A549 (cell line): Measurements from ENCODE around the gene SPRED3. TPM values are rescaled to one million over a fixed set of nuclear protein-coding genes. Genes with fewer than 3 reads are reported as not detected.

ENCODE experiments used
- ATAC-seq, 2 experiments: fragments of 200-7000 bp in 1 of 2; fragments of >200 bp in 1 of 2; cut with Nextera tagmentation in 1 of 2; cut with Tn5 transposase in 1 of 2; 3 replicates each; pipeline versions ENCODE4 v1.8.0 to v1.9.1; 2018 to 2020; ENCODE audit warnings: mild to moderate bottlenecking in 1 of 2, moderate library complexity in 1 of 2
- CTCF ChIA-PET: fragments of 300-600 bp; sonication (Branson Sonifier 250); formaldehyde crosslinking; extraction: SDS; loops from one replicate; lab custom pipeline; 2021; ENCODE audit warnings: antibody characterized with exemption, inconsistent platforms; lab: Yijun Ruan, JAX
- POLR2A ChIA-PET: fragments of 350-600 bp; formaldehyde crosslinking; extraction: SDS; loops from one replicate; lab custom pipeline; 2021; ENCODE audit warnings: antibody characterized with exemption, inconsistent platforms; lab: Yijun Ruan, JAX
- DNase-seq, 2 experiments: peaks; one replicate each; pipeline versions ENCODE4 v3.0.0 to v3.0.0-alpha.2; 2011 to 2016; ENCODE audit warnings: low read depth in 1 of 2, low spot score in 1 of 2
- FAIRE-seq: peaks from 2 replicates; lab custom pipeline; 2011; peaks lifted over from hg19 to GRCh38; lab: Jason Lieb, UNC
- H3K27ac ChIP-seq, 2 experiments: fragments of >200 bp; sonication (Bioruptor Twin); formaldehyde crosslinking; 3 replicates each; pipeline ENCODE4 v1.5.1; 2016 to 2017
- H3K4me1 ChIP-seq: fragments of >200 bp; sonication (Bioruptor Twin); formaldehyde crosslinking; 3 replicates; pipeline ENCODE4 v1.6.1; 2016
- H3K4me2 ChIP-seq: fragments of >200 bp; sonication (Bioruptor Twin); formaldehyde crosslinking; 3 replicates; pipeline ENCODE4 v1.6.1; 2016
- H3K4me3 ChIP-seq: fragments of >200 bp; sonication (Bioruptor Twin); formaldehyde crosslinking; 3 replicates; pipeline ENCODE4 v1.5.1; 2016
- H3K9me3 ChIP-seq: fragments of >200 bp; sonication (Bioruptor Twin); formaldehyde crosslinking; 3 replicates; pipeline ENCODE4 v1.6.1; 2016
- ATOH8 ChIP-seq: fragments of 250-450 bp; sonication (Bioruptor Pico); IDR thresholded peaks from 2 replicates; pipeline ENCODE4 v1.5.0; 2020; ENCODE audit warnings: low read depth, mild to moderate bottlenecking, moderate library complexity
- BCL3 ChIP-seq: fragments of >200 bp; sonication (Bioruptor Twin); formaldehyde crosslinking; IDR thresholded peaks from 3 replicates; pipeline ENCODE4 v1.6.1; 2016
- BHLHE40 ChIP-seq: IDR thresholded peaks from 2 replicates; pipeline ENCODE4 v1.6.1; 2012; ENCODE audit warnings: low read depth, low read length, inconsistent platforms
- CBX2 ChIP-seq: fragments of 200-600 bp; sonication (generic); IDR thresholded peaks from 2 replicates; pipeline ENCODE4 v1.6.1; 2016; ENCODE audit warnings: low read depth, mild to moderate bottlenecking, borderline replicate concordance
- CHD2 ChIP-seq: fragments of 150-350 bp; IDR thresholded peaks from 2 replicates; pipeline ENCODE4 v1.6.1; 2014; ENCODE audit warnings: low read length; ENCODE audit not compliant: partially characterized antibody
- E2F6 ChIP-seq: IDR thresholded peaks from 2 replicates; pipeline ENCODE4 v1.6.1; 2012; ENCODE audit warnings: low read depth, borderline replicate concordance
- EHF ChIP-seq: fragments of 250-450 bp; sonication (Bioruptor Pico); IDR thresholded peaks from 2 replicates; pipeline ENCODE4 v1.5.0; 2020; ENCODE audit warnings: mild to moderate bottlenecking
- EP300 ChIP-seq, 2 experiments: fragments of >200 bp; sonication (Bioruptor Twin); formaldehyde crosslinking; IDR thresholded peaks; 2 replicates in 1 of 2; 3 replicates in 1 of 2; pipeline ENCODE4 v1.6.1; 2016 to 2017
- ESRRA ChIP-seq: fragments of 150-350 bp; IDR thresholded peaks from 2 replicates; pipeline ENCODE4 v1.6.1; 2014; ENCODE audit warnings: mild to moderate bottlenecking, low read length, borderline replicate concordance
- FOSL2 ChIP-seq, 2 experiments: fragments of 450-650 bp in 1 of 2; fragments of >200 bp in 1 of 2; sonication (Bioruptor Twin) in 1 of 2; formaldehyde crosslinking; IDR thresholded peaks; 2 replicates each; pipeline versions ENCODE4 v1.5.0 to v1.6.1; 2016 to 2020; ENCODE audit warnings: mild to moderate bottlenecking in 1 of 2, moderate library complexity in 1 of 2
- HEYL ChIP-seq: fragments of 250-450 bp; sonication (Bioruptor Pico); IDR thresholded peaks from 2 replicates; pipeline ENCODE4 v1.8.0; 2021; ENCODE audit warnings: mild to moderate bottlenecking, moderate library complexity
- HOXA7 ChIP-seq: fragments of 250-450 bp; sonication (Bioruptor Pico); IDR thresholded peaks from 2 replicates; pipeline ENCODE4 v1.5.0; 2020; ENCODE audit warnings: mild to moderate bottlenecking, moderate library complexity
- HOXB5 ChIP-seq: fragments of 250-450 bp; sonication (Bioruptor Pico); IDR thresholded peaks from 2 replicates; pipeline ENCODE4 v1.5.0; 2020; ENCODE audit warnings: mild to moderate bottlenecking, moderate library complexity
- JUNB ChIP-seq: fragments of >200 bp; sonication (Bioruptor Twin); formaldehyde crosslinking; IDR thresholded peaks from 2 replicates; pipeline ENCODE4 v1.6.1; 2016
- KDM1A ChIP-seq: fragments of 200-600 bp; sonication (generic); IDR thresholded peaks from 2 replicates; pipeline ENCODE4 v1.6.1; 2016; ENCODE audit warnings: low read depth, mild to moderate bottlenecking
- KDM5A ChIP-seq: fragments of 200-600 bp; sonication (generic); IDR thresholded peaks from 2 replicates; pipeline ENCODE4 v1.6.1; 2016; ENCODE audit warnings: antibody characterized with exemption, mild to moderate bottlenecking
- NR3C1 ChIP-seq: fragments of >200 bp; sonication (Bioruptor Twin); formaldehyde crosslinking; IDR thresholded peaks from 3 replicates; pipeline ENCODE4 v1.6.1; 2017
- PBX3 ChIP-seq: IDR thresholded peaks from 2 replicates; pipeline ENCODE4 v1.6.1; 2012
- PHF8 ChIP-seq: fragments of 200-600 bp; sonication (generic); IDR thresholded peaks from 2 replicates; pipeline ENCODE4 v1.6.1; 2016; ENCODE audit warnings: low read depth, mild to moderate bottlenecking, antibody characterized with exemption, moderate library complexity, borderline replicate concordance
- POLR2A ChIP-seq: IDR thresholded peaks from 2 replicates; pipeline ENCODE4 v1.6.1; 2012; ENCODE audit warnings: mild to moderate bottlenecking, low read length
- RAD21 ChIP-seq, 2 experiments: fragments of >200 bp in 1 of 2; sonication (Bioruptor Twin) in 1 of 2; formaldehyde crosslinking in 1 of 2; IDR thresholded peaks in 1 of 2; conservative IDR thresholded peaks in 1 of 2; 2 replicates in 1 of 2; 3 replicates in 1 of 2; pipeline ENCODE4 v1.6.1; 2012 to 2018; ENCODE audit warnings: inconsistent platforms in 1 of 2
- RARB ChIP-seq: fragments of 250-450 bp; sonication (Bioruptor Pico); IDR thresholded peaks from 2 replicates; pipeline ENCODE4 v1.8.0; 2021; ENCODE audit warnings: mild to moderate bottlenecking, moderate library complexity
- RFX5 ChIP-seq: fragments of 450-650 bp; IDR thresholded peaks from 2 replicates; pipeline ENCODE4 v1.7.1; 2014; ENCODE audit warnings: antibody characterized with exemption, mild to moderate bottlenecking, moderate library complexity
- RNF2 ChIP-seq: fragments of 200-600 bp; sonication (generic); IDR thresholded peaks from 2 replicates; pipeline ENCODE4 v1.6.1; 2016; ENCODE audit warnings: low read depth, mild to moderate bottlenecking, antibody characterized with exemption, moderate library complexity, borderline replicate concordance
- SMC3 ChIP-seq: fragments of >200 bp; sonication (Bioruptor Twin); formaldehyde crosslinking; IDR thresholded peaks from 3 replicates; pipeline ENCODE4 v1.6.1; 2018; ENCODE audit warnings: inconsistent platforms
- SREBF2 ChIP-seq: fragments of 450-650 bp; IDR thresholded peaks from 2 replicates; pipeline ENCODE4 v1.6.1; 2014; ENCODE audit warnings: mild to moderate bottlenecking, moderate library complexity
- TFCP2L1 ChIP-seq: fragments of 250-450 bp; sonication (Bioruptor Pico); IDR thresholded peaks from 2 replicates; pipeline ENCODE4 v1.5.0; 2021; ENCODE audit warnings: mild to moderate bottlenecking
- USF2 ChIP-seq: fragments of 450-650 bp; IDR thresholded peaks from 2 replicates; pipeline ENCODE4 v1.6.1; 2014; ENCODE audit warnings: antibody characterized with exemption
- ZC3H11A ChIP-seq: fragments of 450-650 bp; IDR thresholded peaks from 2 replicates; pipeline ENCODE4 v1.6.1; 2014; ENCODE audit warnings: antibody characterized with exemption, mild to moderate bottlenecking
- ZSCAN20 ChIP-seq: fragments of 250-450 bp; sonication (Bioruptor Pico); IDR thresholded peaks from 2 replicates; pipeline ENCODE4 v1.8.0; 2022; ENCODE audit warnings: mild to moderate bottlenecking, moderate library complexity
- WGBS: methylation state at CpG from one replicate; pipeline ENCODE4 v1.1.6; 2017; ENCODE audit errors: missing lambda C conversion rate; 5-methylcytosine and 5-hydroxymethylcytosine counted together
- polyA plus RNA-seq, 4 experiments: library from polyadenylated mRNA; depleted of rRNA in 3 of 4; stranded (reverse); fragments of >200 nt; fragmentation: RNase III in 1 of 4; extraction: RNeasy Plus Mini Kit Qiagen cat#74134 plus additional on column Dnase treatment in 1 of 4; gene quantifications; 2 replicates in 3 of 4; 3 replicates in 1 of 4; pipeline ENCODE4 v1.2.3, GENCODE V29; 2011 to 2017

SPRED3 gene
- polyA plus RNA-seq, 2 of the 4 experiments (the other 2 are of a cell fraction) = 2.8 to 3.0 TPM

- POLR2A ChIA-PET = interaction anchor here (1.8 kb wide), 1 partner anchor 15 kb away, joined by 4 read pairs; the partner anchor contains the start of gene PSMD8
- Histone ChIP-seq H3K4me2 (no peak overlapping the region), H3K27ac (no peak overlapping the region), H3K9me3 (no peaks in the 10 kb centered on the region)
- FAIRE-seq = no peak
- DNase-seq = no peak
- TF ChIP-seq NR3C1 = no peak
- no peak for TF ChIP-seq BCL3
- no peak for TF ChIP-seq ESRRA
- no peak for TF ChIP-seq CBX2
- TF ChIP-seq EP300 (IDR thresholded peaks at IDR 0.05) = no peak
- no peak for TF ChIP-seq POLR2A
- TF ChIP-seq E2F6 = no peak
- TF ChIP-seq ZC3H11A = no peak
- no peak for TF ChIP-seq RAD21 (conservative IDR thresholded peaks at IDR 0.05 in 1 of 2, IDR thresholded peaks at IDR 0.05 in 1 of 2)
- TF ChIP-seq KDM5A = no peak
- no peak for TF ChIP-seq USF2
- TF ChIP-seq SREBF2 = no peak
- no peak for TF ChIP-seq SMC3
- no peak for TF ChIP-seq HOXB5
- TF ChIP-seq BHLHE40 = no peak
- TF ChIP-seq RARB (CRISPR knock-in tag) = no peak
- no peak for TF ChIP-seq JUNB
- TF ChIP-seq KDM1A = no peak
- TF ChIP-seq ATOH8 (CRISPR knock-in tag) = no peak
- TF ChIP-seq ZSCAN20 (CRISPR knock-in tag) = no peak
- TF ChIP-seq, all 56 proteins: peak for 0
- 36% methylated on average over 18 of the region's 18 CpGs for WGBS
- CTCF ChIA-PET = interaction anchor here (0.5 to 4.3 kb wide), 15 partner anchors 10 to 187 kb away, joined by 3 to 29 read pairs (median 5); partner anchors contain the start of genes CATSPERG, FAM98C, PPP1R14A and PSMD8
- Histone ChIP-seq H3K4me3 (no peak overlapping the region), H3K4me1 (peaks cover 9% of the 10 kb centered on the region; the same call in 1 of the 3 replicates)
- no peak for ATAC-seq
Observed at GRCh38 chr19:38359242-38360021, 29.1 kb upstream of the SPRED3 start.

- Histone ChIP-seq H3K4me3 (no peak overlapping the region), H3K4me1 (peaks cover 9% of the 10 kb centered on the region; the same call in 1 of the 3 replicates), H3K9me3 (no peaks in the 10 kb centered on the region), H3K4me2 (no peak overlapping the region; the same call in 2 of the 3 replicates), H3K27ac (no peak overlapping the region)
- TF ChIP-seq PBX3 = no peak
- TF ChIP-seq HEYL (CRISPR knock-in tag) = no peak
- no peak for TF ChIP-seq EHF
- no peak for TF ChIP-seq FOSL2 (IDR thresholded peaks at IDR 0.05)
- no peak for TF ChIP-seq FOSL2 (CRISPR knock-in tag; IDR thresholded peaks at IDR 0.05)
- TF ChIP-seq HOXA7 = no peak
- TF ChIP-seq PHF8 = no peak
- no peak for TF ChIP-seq RFX5
- no peak for TF ChIP-seq RNF2
- TF ChIP-seq USF2 = no peak
- TF ChIP-seq CHD2 = no peak
- no peak for TF ChIP-seq POLR2A
- no peak for TF ChIP-seq HOXB5
- no peak for TF ChIP-seq NR3C1
- TF ChIP-seq BHLHE40 = no peak
- no peak for TF ChIP-seq TFCP2L1
- ChIA-PET CTCF (interaction anchor here (0.6 to 4.3 kb wide), 16 partner anchors 8 to 612 kb away, joined by 3 to 29 read pairs (median 4); partner anchors contain the start of genes CATSPERG, FAM98C, PPP1R14A and PSMD8), POLR2A (interaction anchor here (3.0 kb wide), 1 partner anchor 14 kb away, joined by 41 read pairs; the partner anchor contains the start of gene PSMD8)
- FAIRE-seq (peak; percentile 36), ATAC-seq (no peak), DNase-seq (no peak)
- WGBS = 30% methylated on average over 9 of the region's 9 CpGs
Observed at GRCh38 chr19:38360351-38360750, 28.1 kb upstream of the SPRED3 start.
